NCI-H1105 (cell line): ENCODE data around the gene CLEC3A.
"Not testable (repeated sequence)": the region's sequence is repeated elsewhere in the genome, so short reads cannot be mapped to it uniquely, and the experiment has no call there.

ENCODE experiments used
- DNase-seq: peaks from one replicate; lab custom pipeline; 2025; lab: John Stamatoyannopoulos, UW

CLEC3A gene

GRCh38 chr16:78034530-78034929 lies 12.2 kb downstream of the CLEC3A start:
- no peak for DNase-seq

- no peak for DNase-seq
Observed at GRCh38 chr16:78035012-78035411, 12.7 kb downstream of the CLEC3A start.

DNA sequence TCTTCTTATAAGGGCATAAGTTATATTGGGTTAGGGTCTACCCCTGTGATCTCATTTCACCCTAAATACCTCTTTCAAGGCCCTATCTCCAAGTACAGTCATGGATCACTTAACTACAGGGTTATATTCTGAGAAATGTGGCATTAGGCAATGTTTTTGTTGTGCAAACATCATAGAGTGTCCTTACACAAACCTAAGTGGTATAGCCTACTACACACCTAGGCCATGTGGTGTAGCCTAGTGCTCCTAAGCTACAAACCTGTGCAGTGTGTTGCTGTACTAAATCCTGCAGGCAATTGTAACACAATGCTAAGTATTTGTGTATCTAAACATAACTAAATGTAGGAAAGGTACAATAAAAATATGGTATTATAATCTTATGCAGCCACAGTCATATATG lies 18.0 kb downstream of the CLEC3A start:
- no peak for DNase-seq

DNA sequence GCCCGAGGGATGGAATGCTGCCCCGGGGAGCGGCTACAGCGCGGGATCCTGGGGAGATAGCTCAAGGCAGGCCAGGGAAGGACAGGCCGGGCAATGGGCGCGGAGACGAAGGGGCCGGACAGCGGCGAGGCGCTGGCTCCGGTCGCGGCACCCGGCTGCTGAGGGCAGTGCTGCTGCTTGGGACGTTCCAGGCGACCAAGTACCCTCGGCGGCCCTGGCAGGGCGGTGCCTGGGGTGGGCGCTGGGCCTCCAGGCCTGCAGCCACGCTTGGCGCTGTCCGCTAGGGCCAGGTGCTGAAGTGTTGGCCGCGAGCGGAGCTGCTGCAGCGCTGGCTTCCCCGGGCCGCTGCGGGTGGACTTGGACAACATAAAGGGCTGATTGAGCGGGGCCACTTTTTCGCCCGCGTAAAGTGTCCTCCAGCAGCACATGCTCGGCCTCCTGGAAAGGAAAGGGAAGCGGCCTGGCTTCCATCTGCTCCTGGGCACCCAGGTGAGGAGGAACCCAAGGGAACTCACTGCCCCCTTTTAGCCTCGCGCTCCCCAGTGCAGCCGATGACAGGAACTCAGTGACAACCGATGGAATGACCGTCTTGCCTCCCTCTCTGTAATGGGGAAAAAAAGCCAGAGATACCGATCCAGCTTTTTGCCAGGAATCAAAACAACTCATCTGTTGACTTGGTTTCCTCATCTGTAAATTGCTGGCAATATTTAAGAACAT lies 23.7 kb downstream of the CLEC3A start:
- DNase-seq, result no peak

- DNase-seq, result no peak
Observed at GRCh38 chr16:78048319-78048718, 26.0 kb downstream of the CLEC3A start.

DNA sequence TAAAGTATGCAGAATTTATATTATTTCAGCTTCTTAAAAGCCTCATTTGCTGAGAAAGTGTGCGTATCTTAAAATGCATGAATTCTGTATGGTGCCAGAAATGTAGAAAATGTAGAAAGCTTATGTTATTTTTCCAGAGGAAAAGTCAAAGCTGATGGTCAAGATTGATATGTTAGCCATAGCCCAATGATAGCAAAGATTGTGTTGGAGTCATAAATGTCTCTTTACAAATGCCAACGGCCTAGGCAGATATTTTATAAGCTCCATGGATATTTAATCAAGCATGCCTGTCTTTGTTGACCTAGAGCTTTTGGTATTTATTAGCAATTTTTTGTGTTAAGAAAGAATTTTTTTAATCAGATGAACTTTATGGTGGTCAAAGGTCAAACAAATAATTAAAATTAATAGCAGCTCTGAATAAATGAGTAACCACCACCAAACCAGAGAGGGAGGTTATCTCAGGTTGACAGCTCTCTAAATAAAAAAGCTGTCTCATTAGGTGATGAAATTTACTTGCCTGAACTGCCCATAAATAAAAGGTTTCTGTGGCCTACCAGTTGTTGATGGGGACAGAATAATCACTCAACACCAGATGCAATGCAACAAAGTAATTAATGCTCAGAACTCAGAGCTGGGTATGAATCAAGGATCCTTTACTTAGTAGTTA lies 28.5 kb downstream of the CLEC3A start:
- DNase-seq, result no peak

DNA sequence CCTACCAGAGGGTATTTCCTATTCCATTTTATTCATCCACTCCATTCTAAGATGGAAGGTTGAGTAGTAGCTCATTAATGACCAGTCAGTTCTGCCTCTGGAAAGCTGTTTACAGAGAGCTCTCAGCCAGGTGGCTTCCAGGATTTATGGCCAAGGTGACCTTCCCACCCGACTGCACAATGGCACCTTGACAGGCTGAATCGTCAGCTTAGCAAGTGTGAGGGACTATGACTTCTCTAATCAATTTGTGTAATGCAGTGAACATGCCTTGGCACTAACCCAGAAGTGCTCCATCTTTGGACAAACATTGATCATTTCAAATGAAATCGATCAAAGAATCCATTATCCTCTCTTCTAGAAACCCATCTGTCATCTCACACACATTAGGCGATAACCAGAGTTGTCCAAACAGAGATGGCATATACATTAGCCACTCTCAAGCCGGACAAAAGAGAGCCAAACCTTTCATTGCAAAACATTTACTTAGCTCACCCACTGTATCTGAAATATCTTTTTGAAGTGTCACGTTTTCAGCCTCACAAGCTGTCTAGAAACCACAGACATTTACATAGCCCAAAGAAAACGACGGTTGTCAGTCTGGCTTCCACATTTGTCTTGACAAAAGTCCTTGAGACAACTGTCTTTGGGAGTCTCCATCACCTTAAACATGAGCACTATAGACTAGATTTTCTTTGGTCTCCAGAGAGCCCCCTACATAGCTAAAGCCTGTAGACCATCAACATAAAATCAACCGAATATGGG lies 35.6 kb downstream of the CLEC3A start:
- DNase-seq, result no peak

- DNase-seq, result not testable (repeated sequence)
Observed at GRCh38 chr16:78059806-78060205, 37.5 kb downstream of the CLEC3A start.

GRCh38 chr16:78060295-78060694 lies 37.9 kb downstream of the CLEC3A start:
- no peak for DNase-seq

DNA sequence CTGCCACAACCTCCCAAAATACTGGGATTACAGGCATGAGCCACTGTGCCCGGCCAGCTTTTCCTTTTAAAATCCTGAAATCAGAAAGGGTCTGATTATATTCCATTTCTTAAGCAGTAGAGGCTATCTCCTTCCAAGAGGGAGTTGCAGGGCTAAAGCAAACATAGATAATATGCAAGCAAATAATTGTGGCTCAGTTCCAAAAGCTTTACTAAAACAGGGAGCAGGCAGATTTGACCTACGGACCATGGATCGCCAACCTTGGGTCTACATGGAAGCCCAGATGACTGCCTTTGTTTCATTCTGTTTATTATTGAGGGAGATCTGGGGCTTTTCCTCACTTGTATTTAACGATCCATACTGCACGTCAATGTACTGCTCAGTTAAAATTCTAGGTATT lies 38.5 kb downstream of the CLEC3A start:
- no peak for DNase-seq

DNA sequence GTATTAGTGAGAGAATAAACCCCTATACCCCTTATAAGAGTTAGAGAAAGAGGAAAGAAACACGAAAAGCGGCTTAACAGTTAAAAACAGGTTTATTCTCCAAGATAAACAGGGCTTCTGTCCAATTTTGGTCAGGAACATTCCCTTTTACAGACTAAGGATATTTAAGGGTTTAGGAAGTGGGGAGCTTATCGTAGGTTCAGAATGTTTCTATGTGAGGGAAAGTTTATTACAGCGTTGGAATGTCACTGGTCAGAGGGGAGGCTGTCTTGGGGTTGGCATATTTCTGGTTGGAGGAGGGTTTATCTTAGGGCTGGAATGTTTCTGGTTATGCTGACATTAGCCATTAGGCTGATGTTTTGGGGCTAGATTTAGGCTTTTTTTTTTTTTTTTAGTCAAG lies 43.0 kb downstream of the CLEC3A start:
- no peak for DNase-seq

GRCh38 chr16:78069913-78070312 lies 47.6 kb downstream of the CLEC3A start:
- no peak for DNase-seq

DNA sequence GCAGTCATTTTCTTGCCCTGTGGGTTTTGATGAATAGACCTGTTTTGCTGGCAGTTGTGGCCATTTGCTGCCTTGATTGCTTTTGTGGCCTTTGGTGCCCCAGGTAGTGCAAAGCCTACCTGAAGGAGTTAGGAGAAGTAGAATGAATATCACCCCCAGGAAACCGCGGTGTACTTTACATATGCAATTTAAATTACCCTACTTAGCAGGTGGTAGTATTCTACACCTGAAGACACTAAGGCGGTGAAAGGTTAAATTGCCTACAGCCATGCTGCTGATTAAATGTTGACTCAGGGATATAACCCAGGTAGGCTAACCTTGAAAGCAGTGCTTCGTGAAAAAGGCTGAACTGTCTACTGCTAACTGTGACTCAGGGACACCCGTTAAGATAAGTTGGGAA lies 49.9 kb downstream of the CLEC3A start:
- DNase-seq, result no peak

DNA sequence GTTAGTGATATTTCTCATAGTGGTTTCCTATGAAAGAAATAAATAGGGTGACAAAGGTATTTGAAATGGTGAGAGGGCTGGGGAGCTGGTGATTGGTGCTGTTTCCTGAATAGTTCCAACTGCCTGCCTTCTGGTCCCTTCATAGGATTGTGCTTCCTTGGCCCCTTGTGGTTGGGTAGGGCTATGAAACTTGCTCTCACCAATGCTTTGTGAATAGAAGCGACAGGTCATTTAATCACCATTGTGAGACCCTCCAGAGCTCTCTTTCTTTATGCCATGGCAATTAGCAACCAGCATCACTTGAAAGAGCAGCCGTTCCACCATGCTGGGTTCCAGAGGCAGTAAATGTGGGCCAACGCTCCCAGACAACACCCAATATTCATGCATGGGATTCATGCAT lies 53.5 kb downstream of the CLEC3A start:
- no peak for DNase-seq

GRCh38 chr16:78081341-78081740 lies 59.0 kb downstream of the CLEC3A start:
- no peak for DNase-seq
